PC-9 (cell line): ENCODE measurements around the gene PCGF1.

Experiments
- EZH2 ChIP-seq: fragments of 200-600 bp; sonication (generic); IDR thresholded peaks from 2 replicates; pipeline ENCODE4 v1.8.0; 2017; ENCODE audit warnings: antibody characterized with exemption, low read depth
- TF ChIP-seq, protein P1 (sequence below): fragments of 200-600 bp; sonication (generic); conservative IDR thresholded peaks from 2 replicates; pipeline ENCODE4 v1.6.1; 2017; ENCODE audit warnings: mixed run types, antibody characterized with exemption, mild to moderate bottlenecking, moderate library complexity

- TF ChIP-seq, protein P1, sequence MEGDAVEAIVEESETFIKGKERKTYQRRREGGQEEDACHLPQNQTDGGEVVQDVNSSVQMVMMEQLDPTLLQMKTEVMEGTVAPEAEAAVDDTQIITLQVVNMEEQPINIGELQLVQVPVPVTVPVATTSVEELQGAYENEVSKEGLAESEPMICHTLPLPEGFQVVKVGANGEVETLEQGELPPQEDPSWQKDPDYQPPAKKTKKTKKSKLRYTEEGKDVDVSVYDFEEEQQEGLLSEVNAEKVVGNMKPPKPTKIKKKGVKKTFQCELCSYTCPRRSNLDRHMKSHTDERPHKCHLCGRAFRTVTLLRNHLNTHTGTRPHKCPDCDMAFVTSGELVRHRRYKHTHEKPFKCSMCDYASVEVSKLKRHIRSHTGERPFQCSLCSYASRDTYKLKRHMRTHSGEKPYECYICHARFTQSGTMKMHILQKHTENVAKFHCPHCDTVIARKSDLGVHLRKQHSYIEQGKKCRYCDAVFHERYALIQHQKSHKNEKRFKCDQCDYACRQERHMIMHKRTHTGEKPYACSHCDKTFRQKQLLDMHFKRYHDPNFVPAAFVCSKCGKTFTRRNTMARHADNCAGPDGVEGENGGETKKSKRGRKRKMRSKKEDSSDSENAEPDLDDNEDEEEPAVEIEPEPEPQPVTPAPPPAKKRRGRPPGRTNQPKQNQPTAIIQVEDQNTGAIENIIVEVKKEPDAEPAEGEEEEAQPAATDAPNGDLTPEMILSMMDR, result no peak
- no peak for TF ChIP-seq EZH2
Measured at GRCh38 chr2:74458132-74458937, 49.2 kb downstream of the PCGF1 start, which contains the start of gene WBP1.
